Measurements from ENCODE around the gene PRKCE.
"Not testable (repeated sequence)": the region's sequence is repeated elsewhere in the genome, so short reads cannot be mapped to it uniquely, and the experiment has no call there.

Gene PRKCE

DNA sequence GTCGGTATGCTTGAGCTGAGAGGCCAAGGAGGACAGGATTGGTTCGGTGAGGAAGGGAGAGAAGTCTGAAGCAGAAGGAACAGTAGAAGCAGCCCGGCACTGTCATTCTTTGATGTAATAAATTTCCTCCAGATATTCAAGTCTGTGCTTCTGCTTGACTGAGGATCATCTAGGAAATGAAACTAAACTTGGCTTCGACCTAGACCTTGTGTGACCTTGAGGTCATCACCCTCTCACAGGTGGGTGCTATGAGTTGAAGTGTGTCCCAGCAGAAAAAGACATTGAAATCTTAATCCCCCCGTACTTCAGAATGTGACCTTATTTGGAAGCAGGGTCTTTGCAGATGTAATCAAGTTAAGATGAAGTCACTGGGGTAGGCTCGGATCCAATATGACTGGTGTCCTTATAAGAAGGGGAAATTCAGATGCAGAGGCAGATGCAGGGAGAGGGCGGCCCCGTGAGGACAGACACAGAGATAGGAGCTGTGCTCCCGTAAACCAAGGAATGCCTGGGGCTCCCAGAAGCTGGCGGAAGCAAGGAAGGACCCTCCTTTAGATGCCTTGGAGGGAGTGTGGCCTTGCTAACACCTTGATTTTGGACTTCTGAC is 49.0 kb downstream of the PRKCE start:
- peak; percentile 25 for DNase-seq

DNA sequence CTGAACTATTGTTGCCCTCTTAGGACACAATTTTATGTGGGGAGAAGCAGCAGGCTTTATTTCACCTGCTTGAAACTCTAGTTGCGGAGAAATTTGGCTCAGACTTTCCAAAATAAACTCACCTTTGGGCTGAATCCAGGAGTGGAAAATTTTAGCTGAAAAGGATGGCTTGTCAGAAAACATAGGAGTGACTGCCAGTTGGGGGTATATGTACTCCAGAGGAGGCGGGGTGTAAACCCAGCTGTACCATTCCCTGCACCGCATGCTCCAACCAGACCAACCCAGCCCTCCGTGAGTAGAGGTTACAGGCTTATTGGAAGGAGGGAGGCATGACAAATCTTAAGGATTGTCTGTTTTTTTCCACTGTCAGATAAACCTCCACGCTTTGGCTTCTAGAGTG is 53.8 kb downstream of the PRKCE start:
- DNase-seq: no peak

DNA sequence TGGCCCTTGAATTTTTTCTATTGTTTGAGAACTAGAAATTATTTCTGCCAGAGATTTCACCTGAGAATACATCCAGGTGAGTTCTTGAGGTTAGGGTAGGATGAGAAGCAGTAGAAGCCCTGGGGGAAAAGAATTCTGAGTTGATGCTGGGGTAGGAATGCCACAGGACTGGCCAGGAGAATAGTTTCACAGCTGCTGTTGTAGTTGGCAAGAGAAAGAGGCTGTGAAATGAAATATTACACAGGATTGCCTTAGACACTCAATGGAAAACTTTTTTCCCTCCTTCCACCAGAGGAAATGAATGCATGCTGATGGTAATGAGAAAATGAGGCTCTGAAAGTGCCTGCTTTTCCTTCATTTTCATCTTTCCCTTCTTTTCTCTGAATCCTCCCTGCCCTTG is 54.6 kb downstream of the PRKCE start:
- DNase-seq: peak; percentile 39

DNA sequence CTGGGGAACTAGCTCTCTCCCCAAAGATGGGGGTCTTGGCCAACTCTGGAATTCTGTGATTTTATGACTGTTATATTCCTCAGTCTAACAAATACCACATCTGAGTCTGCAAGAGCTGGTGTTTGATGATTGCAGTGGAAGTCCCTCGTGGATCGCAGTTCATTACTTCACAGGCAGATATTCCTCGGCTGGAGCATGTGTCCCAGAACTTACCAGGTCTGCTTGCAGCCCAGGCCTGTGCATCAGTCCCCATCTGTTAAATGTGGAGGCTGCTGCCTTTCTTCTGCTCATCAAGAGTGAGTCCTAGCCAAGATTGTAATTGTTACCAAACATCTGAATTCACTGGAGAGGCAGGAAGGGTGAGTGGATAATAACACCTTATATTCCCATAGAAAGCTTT is 55.5 kb downstream of the PRKCE start:
- no peak for DNase-seq

DNA sequence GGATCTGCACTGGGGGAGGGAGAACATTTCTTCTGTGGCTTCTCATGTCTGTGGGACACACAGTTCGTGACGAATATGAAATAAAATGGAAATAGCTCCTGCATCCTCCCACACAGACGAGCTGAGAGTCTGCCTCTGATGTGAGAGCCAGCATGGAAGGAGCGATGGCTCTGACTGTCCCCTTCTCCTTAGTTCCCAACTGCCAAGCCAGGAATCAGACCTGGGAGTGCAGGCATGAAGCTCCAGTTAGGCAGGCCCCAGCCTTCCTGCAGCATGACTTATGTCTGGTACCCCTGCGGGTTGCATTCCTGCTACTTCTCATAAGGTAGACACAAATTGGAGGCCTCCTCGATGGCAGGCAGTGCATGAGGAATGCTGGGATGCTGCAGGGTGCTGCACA is 56.2 kb downstream of the PRKCE start:
- DNase-seq: no peak

DNA sequence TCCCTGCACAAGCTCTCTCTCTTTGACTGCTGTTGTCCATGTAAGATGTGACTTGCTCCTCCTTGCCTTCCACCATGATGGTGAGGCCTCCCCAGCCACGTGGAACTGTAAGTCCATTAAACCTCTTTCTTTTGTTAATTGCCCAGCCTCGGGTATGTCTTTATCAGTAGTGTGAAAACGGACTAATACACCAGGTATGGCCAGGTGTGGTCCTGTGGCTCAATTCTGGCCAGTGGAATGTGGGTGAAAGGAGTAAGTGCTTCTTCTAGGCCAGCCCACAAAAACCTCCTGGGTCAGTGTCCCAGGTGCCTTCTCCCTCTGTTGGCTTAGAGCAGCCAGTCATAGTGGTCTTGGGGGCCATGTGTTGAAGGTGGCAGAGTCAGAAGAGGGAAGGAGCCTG is 57.0 kb downstream of the PRKCE start:
- no peak for DNase-seq

DNA sequence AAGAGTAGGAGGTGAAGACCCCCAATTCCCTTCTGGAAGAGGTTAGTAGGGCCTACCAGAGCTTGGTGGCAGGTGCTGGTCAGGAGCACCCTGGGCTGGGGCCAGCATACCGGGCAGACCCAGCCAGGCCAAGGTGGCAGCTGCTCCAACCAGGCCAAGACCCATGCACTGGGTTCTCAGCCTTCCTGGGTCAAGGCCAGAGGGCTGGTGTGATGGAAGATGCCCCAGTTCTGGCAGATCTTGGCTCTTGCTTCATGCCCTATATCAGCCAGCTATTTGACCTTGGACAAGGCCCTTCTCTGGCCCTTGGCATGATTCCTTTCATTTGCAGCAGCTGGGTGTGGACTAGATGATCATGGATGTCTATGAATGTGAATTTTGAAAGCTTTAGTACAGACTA is 57.7 kb downstream of the PRKCE start:
- no peak for DNase-seq

DNA sequence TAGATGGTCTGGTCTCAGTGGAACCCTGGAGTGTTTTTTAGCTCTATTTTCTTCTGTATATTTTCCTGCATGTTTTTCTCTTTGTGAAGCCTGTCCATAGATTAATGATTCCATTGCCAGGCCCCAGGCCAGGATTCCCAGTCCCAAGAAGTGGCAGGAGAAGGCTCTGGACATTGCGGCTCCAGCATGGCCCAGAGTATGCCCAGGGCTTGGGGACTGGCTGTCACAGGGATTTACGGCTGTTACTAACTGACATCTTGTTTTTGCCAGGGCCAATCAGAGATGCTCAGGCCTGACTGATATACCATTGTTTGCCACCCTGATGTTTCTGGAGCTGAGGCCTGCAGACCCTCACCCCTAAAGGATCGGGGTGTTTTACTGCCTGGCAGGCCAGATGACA is 59.0 kb downstream of the PRKCE start:
- no peak for DNase-seq

DNA sequence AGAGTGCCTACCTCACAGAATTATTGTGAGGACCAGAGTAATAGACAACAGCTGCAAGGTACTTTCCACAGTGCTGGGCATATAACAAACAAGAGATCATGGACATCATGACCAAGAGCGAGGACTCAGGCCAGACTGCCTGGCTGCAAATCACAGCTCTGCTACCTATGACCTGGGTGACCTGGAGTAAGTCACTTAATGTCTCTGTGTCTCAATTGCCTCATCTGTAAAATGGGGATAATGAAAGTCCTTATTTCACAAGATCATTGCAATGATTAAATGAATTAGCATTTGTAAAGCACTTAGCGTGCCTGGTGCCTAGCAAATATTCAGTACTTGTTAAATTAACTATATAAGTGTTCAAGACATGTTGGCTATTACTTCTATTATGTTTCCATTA is 59.7 kb downstream of the PRKCE start:
- no peak for DNase-seq

DNA sequence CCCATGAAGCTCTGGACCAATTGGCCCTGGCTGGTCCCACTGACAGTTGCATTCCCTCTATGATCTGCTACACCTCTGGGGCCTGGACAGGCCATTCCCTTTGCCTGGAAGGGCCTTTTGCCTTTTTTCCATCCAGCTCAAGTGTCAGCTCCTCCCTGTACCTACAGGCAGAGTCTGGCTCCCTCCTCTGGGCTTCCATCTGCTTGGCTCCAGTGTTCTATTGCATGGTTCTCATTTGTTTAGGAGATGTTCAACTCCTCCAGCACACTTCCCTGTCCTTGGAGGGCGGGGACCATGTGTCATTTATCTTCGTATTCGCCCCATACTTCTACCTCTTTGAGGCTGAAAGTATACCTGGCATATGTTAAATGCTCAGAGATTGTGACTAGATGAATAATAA is 61.1 kb downstream of the PRKCE start:
- DNase-seq: no peak

DNA sequence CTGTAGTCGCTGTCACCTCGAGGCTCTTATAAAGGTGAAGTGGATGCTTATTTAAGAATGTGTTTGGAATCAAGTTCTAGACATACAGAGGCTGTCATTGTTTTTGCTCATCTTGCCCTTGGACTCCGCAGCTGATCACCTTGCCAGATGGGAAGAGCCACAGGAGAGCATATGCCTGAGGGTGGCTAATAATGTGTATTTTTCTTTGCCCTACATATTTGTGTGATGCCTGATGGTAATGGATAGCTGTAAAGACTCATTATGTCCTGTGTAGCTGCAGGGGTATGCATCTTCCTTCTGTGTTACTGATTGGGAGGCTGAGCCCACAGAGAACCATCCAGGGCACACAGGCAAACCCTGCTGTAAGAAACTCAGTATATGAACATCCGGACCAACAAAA is 61.7 kb downstream of the PRKCE start:
- no peak for DNase-seq

DNA sequence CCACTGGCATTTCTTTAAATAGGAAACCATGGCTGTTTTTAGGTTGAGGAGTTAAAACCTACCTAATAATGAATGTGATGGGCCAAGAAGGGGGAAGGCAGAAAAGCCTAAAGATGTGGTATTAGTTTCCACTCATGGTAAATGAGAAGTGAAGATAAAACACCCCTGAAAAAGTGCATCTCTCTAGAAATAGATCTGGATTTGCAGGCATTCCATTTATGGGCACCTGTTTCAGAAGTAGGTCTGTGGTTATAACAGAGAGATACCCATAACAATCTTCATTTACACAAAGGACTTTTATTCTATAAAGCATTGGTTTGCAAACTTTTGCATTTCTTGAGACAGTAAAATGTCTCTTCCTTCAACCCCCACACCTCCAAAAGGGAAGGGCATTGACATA is 62.1 kb downstream of the PRKCE start:
- DNase-seq: no peak

DNA sequence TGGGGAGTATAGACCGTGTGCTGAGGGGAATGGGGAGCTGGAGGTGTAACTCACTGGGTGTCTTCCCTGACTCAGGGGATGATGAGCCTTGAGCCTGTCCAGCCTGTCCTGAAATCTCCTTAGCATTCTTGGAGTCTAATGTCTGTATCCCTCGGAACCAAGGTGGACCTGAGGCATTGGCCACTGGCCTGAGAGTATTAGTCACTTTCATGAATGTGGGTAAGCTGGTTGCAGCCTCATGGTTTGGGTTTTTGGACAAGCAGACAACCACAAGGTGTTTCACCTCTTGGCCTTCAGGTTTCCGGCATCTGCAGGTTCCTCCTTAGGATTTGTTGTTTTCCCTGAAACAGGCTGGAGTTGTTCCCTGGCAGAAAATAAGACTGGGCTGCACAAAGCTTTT is 63.2 kb downstream of the PRKCE start:
- DNase-seq: no peak

DNA sequence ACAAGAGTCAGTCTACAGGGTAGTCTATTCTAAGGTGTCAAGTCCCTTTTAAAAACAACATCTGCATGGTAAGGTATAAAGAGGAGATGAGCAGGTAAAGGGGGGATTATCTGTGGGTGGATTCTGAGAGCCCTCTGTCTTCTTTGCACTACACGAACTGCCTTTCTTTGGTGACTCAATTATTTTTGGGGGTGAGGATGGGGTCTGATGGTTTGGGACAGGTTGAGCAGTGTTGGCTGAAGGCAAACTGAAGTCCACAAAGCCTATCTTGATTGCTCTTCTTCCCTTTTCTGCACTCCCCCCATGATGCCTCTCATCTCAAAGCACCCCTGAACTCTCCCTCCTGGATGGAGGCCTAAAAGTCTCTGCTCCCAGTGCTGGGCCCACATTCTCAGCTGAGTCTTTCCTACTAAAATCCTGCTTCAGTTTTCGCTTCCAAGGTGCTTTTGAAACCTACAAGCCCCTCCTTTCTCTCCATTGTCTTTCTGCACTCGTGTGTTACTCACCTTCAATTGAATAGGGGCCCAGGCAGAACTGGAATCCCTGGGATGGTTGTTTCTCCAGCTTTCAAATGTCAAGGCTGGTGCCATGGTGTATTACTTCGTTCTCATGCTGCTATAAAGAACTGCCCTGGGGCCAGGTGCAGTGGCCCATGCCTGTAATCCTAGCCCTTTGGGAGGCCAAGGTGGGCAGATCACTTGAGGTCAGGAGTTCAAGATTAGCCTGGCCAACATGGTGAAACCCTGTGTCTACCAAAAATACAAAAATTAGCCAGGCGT is 64.3 kb downstream of the PRKCE start:
- no peak for DNase-seq

DNA sequence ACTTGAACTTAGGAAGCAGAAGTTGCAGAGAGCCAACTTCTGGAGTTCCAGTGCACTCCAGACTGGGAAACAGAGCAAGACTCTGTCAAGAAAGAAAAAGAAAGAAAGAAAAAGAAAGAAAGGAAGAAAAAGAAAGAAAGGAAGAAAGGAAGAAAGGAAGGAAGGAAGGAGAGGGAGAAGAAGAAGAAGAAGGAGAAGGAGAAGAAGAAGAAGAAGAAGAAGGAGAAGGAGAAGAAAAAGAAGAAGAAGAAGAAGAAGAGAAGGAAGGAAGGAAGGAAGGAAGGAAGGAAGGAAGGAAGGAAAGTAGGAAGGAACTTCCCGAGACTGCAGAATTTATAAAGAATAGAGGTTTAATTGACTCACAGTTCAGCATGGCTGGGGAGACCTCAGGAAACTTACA is 65.0 kb downstream of the PRKCE start:
- DNase-seq: not testable (repeated sequence)

DNA sequence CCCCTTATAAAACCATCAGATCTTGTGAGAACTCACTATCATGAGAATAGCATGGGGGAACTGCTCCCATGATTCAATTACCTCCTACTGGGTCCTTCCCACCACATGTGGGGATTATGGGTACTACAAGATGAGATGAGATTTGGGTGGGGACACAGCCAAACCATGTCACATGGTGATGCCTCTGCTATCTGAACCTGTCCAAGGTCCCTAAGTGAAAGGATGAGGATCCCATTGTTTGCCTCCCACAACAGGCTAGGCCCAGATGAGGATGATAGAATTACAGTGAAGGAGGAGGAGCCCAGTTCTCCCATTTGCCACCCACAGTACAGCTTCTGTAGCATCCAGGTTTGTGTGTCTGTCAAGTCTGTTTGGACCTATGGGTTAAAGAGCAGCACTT is 65.4 kb downstream of the PRKCE start:
- no peak for DNase-seq

DNA sequence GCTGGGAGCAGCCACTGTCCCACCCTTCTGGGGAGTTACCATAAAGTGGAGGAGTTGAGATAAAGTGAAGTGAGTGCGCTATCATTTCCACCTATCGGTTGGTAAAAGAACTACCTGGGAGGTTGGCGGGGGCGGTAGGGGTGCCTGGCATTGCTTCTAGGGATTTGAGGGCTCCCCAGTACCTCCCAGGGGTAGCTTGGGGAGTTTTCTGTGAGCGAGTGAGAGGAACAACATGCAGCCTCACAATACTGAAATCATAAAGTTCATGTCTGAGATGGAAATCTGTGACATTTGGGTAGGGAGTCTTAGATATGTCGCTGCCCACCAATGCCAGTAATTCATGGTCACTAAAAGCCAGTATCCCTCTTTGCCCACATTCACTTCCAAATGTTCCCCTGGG is 68.7 kb downstream of the PRKCE start:
- DNase-seq: no peak

DNA sequence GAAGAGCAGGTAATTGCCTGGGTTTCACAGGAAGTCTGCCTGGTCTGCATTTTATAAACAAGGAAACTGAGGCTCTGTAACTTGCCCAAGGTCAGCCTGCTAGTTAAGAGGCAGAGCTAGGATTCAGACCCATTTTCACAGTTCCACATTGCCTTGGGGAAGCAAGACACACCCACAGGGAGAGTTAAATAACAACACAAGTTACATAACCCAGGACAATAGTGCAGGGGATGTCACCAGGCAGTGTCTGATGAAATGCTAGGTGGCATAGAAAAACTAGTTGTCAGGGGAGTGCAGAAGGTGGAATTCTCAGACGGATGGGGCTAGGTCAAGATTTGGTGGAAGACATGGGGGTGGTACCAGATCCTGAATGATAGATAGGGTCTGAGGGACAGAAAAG is 69.7 kb downstream of the PRKCE start:
- no peak for DNase-seq

DNA sequence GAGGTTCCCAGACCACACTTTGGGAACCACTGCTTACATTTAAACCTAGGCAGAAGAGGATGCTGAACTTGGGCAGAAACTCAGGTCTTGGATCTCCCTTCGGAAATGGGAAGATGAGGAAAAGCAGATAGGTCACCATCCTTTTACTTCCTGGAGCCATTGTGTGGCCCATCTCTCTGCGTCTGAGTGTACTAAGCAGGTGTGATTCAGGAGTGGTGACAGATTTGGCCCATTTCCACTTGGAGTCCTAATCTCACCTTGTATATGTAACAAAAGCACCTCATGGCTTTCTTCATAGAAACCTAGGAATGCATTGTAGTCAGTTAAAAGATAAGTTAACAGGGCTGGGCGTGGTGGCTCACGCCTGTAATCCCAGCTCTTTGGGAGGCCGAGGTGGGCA is 71.0 kb downstream of the PRKCE start:
- DNase-seq: no peak

DNA sequence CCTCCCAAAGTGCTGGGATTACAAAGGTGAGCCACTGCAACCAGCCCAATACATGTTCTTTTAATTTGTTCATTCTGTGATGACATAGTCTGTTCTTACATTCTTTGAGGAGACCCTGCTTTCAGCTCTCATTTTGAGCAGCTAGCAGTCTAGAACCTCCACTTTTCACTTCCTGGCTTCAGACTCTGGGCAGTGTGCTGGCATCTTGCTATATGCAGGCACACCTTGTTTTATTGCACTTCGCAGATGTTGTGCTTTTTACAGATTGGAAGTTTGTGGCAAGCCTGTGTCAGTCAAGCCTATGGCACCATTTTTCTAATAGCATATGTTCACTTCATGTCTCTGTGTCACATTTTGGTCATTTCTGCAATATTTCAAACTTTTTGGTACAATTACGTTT is 72.4 kb downstream of the PRKCE start:
- no peak for DNase-seq

DNA sequence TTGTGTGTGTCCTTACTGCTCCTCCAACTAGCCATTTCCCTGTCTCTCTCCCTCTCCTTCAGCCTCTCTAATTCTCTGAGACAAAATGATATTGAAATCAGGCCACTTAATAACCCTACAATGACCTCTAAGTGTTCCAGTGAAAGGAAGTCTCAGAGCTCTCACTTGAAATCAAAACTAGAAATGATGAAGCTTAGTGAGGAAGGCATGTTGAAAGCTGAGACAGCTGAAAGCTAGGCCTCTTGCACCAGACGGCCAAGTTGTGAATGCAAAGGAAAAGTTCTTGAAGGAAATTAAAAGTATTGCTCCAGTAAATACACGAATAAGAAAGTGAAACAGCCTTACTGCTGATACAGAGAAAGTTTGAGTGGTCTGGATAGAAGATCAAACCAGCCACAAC is 72.9 kb downstream of the PRKCE start:
- DNase-seq: no peak

DNA sequence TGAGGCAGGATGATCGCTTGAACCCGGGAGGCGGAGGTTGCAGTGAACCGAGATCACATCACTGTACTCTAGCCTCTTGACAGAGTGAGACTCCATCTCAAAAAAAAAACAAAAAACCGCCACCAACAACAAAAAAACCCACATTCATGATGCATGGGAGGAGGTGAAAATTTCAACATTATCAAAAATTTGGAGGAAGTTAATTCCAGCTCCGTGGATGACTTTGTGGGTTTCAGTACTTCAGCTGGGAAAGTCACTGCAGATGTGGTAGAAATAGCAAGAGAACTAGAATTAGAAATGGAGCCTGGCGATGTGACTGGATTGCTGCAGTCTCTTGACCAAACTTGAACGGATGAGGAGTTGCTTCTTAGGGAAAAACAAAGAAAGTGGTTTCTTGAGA is 74.3 kb downstream of the PRKCE start:
- no peak for DNase-seq

DNA sequence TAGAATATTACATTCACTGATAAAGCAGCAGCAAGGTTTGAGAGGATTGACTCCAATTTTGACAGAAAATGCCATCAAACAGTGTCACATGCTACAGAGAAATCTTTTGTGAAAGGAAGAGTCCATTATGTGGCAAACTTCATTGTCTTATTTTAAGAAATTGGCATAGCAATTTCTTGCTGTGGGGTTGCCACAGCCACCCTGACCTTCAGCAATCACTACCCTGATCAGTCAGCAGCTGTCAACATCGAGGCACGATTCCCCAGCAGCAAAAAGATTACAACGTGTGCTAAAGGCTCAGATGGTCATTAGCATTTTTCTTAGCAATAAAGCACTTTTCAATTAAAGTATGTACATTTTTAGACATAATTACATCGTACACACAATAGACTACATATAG is 74.7 kb downstream of the PRKCE start:
- no peak for DNase-seq

DNA sequence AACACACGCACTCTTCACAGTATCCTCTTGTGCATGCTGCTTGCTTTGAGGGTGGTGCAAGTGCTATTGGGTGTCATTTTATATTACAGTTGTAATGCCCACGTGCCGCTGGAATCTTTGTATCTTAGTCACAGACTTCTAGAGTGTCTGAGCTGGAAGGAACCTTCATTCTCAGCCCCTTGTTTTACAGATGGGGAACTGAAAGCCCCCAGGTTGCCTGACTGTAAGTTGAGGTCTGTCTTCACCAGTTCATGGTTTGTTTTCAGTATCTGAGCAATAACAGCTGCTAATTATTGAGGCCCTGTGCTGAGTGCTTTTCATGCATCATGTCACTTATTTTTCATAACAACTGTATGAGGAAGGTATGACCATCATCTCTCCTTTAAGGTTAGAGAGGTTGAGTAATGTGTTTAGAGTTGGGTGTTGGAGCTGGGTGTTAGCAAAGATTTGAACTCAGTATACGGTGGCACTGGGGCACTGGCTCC is 77.0 kb downstream of the PRKCE start:
- DNase-seq: no peak

All from fibroblast of skin of right biceps (primary cell).